Stimulated activated CD4-positive, alpha-beta T cell treated with anti-CD3 and anti-CD28 coated beads, Interleukin-1b, Interleukin-23, amount 100 ng/mL, for 48 hours (primary cell): ENCODE data around the gene CHRNA9.

ENCODE experiments used
- DNase-seq: peaks from one replicate; pipeline ENCODE4 v3.0.0-alpha.2; 2020

CHRNA9 gene

DNA sequence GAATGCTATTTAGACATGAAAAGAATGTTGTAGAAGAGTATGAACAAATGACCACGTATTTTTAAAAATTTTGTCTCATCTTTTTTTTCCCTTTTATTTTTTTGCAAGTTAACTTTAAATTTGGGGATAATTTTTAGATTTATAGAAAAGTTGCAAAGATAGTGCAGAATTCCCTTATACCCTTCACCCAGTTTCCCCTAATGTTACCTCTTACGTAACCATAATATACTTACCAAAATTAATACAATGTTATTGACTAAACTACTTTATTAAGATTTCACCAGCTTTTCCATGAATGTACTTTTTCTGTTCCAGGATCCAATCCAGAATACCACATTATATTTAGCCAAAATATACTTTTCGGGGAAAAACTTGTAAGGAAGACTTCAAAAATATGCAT, 12.3 kb downstream of the CHRNA9 start:
- DNase-seq: no peak

DNA sequence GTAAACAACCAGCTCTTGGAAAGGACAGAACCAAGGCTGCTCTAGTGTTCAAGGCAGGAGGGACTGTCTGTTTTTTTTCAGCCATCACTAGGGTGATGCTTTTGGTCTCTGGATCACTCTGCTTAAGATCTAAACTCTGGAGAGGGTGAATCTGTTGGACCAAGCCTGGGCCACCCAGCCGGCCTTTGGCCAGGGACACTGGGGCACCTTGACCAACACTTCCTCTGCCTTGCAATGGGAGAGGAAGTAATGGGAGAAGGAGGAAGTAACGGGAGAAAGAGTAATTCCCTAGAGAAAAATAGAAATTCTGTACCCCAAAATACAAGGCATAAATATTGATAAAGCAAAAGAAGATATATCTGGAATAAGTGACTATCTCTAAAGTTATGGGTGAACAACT, 12.9 kb downstream of the CHRNA9 start:
- no peak for DNase-seq

DNA sequence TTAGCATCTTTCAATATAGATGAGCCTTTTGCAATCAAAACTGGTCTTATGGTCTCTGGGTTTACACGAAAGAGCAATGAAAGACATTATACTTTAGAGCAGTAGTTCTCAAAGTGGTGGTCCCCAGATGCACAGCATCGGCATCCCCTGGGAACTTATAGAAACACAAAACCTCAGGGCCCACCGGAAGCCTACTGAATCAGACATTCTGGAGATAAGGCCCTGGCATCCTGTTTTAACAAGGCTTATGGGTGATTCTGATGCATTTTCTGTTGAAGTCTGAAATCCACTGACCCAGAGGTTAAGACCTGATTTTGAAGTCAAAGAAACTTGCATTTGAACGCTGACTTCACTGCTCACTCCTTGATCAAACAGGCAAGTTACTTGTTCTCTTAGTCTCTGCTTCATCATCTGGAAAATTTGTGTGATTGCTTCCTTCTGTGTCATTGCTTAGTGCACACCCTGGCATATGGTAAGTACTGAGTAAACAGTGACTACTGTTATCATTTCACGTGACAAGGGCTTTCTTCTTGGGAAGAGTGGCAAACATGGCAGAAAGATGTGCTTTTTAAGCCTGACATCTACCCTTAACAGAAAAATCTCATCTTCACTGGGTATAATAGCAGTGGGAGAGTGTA, 14.5 kb downstream of the CHRNA9 start:
- DNase-seq: no peak

DNA sequence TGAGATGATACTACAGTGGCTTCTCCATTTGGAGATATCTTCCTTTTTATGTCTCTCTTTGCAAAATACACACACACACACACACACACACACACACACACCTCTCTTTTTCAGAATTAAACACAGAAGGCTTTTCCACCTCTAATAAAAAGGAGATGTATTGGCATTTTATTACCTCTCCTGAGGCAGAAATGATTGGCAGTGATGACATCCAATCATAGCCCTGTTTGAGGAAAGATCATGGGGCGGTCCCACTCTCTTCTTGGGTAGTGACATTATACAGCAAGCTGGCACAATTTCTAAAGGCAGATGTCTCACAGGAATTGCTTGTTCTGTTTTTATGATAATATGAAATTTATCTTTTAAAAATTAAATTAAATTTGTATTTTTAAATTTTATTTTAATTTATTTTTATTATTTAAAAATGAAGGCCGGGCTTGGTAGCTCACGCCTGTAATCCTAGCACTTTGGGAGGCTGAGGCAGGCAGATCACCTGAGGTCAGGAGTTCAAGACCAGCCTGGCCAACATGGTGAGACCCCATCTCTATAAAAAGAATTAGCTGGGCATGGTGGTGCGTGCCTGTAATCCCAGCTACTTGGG, 15.6 kb downstream of the CHRNA9 start:
- no peak for DNase-seq

DNA sequence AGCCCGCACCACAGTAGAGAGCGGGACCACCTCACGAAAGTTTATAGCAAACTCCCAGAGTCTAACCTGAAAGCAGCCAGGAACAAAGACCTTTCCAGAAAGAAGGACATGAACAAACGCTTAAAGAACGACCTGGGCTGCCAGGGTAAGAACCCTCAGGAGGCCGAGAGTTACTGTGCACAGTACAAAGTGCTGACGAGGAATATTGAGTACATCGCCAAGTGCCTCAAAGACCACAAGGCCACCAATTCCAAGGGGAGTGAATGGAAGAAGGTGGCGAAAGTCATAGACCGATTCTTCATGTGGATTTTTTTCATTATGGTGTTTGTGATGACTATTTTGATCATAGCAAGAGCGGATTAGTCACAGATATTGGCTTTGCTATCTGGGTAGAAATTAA, 19.0 kb downstream of the CHRNA9 start:
- no peak for DNase-seq

DNA sequence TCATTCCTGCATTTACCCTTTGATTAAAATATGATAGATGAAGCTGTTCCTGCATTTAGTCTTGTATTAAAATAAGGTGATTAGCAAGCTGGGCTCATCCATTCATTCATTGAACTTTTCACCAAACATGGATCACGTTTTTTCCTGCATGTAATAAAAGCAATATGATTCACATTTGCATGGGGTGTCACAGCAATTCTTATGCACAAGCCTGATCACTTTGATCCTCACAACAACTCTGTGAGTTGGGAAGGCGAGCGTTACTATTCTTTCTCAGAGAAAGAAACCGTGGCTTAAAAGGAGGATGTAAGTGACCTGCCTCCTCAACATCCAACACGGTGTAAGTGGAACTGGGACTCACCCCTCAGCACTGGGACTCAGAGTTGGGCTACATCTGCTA, 20.0 kb downstream of the CHRNA9 start:
- no peak for DNase-seq

DNA sequence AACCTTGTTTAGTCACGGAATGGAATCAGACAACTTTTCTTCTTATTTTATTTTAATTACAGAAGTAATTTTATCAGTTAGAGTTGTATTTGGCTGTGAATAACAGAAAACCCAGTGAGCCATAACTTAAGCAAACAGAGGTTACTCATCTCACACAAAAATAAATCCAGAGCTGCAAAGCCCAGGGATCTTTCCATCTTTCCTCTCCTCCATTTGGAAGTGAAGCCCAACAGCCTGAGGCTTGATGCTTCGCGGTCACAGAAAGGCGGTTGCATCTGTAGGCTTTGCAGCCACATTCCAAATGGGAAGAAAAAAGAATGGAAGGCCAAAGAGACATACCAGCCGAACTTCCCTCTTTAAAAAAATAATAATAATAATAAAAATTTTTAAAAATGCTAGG, 22.6 kb downstream of the CHRNA9 start:
- no peak for DNase-seq

DNA sequence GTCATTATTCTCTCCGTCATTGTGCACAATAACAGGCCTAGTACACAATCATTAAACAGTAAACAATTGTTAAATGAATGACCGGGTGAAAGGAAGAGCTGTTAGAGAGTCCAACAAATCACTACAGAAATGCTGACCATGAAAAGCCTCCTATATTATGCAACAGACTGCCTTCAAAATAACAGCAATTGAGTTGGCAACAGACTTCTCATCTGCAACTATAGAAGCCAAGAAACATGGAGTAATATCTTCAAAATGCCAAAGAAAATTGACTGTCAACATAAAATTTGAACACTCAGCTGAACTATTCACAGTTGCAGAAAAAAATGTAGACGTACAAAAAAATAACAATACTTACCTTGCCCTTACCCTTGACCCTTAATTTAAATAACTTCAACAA, 26.2 kb downstream of the CHRNA9 start:
- DNase-seq: no peak

DNA sequence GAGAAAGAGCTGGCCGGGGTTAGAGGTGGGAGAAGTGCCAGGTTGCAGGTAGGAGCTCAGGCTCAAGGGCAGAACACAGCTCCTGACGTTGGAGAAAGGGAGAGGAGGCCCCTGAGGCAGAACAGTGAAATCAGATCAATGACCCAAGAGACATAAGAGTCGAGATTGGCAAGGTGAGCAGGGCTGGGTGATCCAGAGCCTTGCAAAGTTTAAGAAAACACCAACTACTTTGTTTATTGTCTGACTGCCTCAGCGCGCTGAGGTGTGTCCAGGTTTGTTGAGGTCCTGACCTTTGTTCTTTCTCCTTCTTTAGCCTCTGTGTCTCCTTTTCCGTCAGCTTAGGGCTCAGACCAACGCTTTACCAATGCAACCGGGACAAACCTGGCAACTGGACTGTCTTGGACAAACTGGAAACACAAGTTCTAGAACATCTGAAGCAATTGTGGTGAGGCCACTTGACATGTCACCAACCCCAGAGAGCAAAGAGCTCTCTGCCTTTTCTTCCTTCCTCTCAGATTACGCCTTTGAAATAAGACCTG, 28.3 kb downstream of the CHRNA9 start:
- DNase-seq: no peak

DNA sequence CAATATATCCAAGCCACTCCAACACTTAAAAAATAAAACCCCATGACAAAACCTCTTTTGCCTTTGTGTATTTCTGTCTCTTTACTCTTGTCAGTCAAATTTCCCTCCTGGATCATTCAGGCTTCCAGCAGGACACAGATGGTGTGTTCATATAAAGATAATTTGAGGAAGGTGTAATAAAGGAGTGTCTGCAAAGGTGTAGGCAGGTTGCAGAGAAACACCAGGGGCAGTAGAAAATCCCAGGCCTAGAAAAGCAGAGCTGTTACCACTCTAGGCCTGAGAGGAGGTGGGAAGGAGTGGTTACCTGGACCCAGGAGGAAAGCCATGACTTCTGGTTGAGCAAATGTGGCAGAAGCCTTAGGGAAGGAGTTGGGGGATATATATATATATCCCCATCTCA, 28.8 kb downstream of the CHRNA9 start:
- DNase-seq: no peak

DNA sequence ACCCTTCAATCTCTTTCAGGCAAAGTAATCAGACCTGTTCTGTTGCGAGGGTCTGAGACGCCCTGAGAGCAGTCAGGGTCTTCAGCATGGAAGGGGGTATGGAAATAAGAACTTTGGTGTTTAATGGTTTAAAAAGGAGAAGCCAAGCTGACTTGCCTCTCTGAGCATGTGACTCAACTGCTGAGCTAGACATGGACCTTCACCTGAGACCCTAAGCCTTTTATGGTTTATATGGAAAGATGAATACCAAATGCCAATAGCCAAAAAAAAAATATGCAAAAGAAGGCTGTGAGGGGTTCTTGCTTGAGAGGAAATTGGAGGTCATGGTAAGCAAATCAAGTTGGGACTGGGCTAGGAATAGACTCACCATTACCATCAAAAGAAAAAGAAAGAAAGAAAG, 30.6 kb downstream of the CHRNA9 start:
- DNase-seq: no peak

DNA sequence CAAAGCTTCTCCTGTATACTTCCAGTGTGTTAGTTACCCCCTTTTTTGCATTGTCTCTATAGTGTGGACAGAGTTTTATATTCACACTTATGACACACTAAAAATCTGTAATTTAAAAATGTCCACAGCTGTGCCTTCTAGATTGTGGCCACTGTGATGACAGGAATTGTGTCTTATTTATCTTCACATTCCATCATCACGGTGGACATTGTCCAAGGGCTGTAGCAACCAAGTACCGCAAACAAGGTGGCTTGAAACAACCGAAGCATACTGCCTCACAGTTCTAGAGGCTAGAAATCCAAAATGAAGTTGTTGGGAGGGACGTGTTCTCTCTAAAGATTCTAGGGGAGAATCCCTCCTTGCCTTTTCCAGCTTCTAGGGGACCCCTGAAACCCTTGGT, 32.3 kb downstream of the CHRNA9 start:
- no peak for DNase-seq

DNA sequence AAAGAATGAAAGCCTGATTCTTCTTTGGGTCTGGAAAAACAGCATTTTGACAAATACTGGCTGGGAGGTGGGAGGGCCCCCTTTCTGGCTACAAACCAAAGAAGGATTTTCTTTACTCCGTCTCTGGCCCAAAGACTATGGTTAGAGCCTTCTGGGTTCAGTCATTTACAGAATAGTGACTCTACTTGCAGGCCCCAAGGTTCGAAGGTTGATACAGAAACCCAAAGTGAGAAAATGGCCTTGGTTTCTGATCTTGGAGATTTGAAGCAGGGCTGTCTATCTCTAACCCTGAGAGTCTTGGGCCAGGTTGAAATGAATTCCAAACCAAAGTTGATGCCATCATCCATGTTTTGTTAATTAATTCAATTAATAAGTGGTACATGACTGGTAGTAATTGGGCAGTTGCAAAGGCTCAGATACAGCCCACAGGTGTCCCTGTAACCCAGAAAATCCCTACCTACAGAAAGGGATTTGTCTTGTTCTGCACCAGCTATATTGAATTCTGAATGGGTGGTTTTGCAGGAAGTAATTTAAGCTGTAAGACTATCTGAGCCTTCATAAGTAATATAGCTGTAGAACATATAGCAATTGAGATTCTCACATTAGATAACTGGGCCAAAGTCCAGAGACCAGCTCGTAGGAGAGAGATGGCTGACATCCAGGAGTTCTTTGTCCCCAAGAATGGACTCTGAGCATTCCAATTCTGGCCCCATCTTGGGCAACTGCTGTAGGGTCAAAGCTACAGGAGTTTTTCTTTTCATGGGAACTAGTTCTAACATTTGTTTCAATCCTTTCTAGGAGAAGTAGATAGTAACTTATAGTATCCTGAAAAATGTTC, 34.5 kb downstream of the CHRNA9 start:
- DNase-seq: no peak

DNA sequence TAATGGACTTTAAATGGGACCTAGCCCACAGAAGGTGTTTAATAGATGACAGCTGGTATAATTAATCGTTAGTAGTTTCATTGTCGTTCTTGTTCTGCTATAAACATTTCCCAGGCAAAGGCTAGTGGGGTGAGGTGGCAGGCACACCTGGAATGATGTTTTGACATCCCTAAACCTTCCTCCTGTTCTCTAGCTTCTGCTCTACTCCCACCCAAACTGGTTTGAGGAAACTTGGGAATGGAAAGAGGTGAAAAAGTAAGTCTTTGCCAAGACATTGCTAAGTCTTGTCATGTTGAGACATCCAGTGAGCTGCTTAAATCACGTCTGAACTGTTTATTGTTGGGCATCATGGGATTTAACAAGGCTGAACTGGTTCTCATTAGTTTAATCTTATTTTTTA, 37.5 kb downstream of the CHRNA9 start:
- no peak for DNase-seq

DNA sequence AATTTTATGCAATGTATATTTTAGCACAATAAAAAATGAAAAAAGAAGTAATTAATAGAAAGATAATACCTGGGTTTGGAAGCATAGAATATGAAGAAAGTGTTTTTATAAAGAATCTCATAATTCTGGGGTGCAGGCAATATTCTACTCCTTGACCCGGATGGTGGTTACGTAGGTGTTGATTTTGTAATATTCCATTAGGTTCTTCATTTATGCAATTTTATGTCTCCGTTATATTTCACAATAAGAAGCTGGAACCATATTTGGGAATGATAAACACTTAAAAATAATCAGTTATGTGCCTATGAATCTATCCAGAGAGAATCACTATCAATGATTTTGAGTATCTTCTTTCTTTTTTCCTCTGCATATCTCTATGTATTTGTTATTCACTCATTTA, 38.5 kb downstream of the CHRNA9 start:
- no peak for DNase-seq

DNA sequence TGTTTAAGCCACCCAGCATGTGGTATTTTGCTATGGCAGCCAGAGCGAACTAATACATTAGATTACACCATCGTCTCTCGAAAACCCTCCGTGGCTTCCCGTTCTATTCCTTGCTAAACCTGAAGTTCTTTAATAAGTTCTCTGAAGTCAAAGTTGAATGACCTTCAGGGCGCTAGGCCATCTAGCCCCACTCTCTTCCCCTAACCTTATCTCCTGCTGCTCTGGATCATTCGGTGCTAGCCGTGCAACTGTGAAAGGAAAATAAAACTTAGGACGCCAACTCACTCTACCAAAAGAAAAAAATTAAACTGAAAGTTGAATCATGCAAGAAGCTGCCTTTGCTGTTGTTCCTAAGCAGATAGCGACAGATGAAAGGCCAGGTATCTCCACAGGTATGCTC, 40.0 kb downstream of the CHRNA9 start:
- DNase-seq: no peak

DNA sequence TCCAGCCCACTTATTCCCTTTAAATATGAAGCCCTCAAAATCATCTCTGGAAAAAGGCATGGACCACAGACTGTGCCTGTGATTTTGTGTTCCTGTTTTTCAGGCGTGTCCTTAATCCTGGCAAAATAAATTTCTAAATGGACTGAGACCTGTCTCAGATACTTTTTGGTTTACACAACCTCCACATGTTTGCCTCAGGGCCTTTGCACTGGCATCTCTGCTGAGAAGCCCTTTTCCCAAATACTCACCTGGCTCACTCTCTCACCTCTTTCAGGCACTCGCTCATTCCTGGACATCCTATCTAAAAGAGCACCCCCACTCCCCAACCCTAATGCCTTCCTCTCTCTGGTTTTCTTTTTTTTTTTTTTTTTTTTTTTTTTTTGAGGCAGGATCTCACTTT, 40.5 kb downstream of the CHRNA9 start:
- DNase-seq: no peak

DNA sequence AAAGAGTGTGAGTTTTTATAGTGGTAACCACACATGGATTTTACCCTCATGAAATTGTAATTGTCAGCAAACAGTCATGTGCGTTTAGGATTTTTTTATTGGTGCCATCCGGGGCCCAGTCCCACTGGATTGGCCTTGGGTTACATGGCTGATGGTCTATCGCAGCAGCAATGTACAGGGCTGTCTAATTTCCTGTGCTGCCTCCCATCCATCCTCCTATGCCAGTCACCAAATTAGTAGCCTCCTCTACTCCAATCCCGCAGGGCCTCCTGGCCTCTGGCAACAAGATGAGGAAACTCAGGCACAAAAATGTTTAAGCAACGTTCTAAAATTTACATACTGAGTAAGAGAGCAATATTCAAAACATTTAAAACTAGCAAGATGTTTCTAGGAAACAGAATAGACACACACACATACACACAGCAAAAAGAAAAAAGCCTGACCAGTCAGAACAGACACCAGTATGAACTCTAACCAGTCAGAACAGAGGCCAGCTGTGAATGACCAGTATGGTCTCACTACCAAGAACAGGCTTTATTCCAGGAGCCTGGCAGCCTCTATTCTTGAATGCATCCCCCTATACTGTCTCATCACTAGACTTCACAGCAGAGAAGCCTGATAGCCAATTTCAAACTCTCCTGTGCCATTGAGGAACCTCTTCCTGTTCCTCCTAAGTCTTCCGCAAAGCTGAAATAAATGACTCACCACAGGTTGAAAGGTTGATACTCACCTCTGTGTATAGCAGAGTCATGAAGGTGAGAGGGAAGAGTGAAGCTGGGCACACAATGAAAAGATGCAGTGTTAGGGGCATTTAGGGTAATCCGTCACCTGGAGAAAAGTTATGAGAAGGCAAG, 42.6 kb downstream of the CHRNA9 start:
- DNase-seq: no peak

DNA sequence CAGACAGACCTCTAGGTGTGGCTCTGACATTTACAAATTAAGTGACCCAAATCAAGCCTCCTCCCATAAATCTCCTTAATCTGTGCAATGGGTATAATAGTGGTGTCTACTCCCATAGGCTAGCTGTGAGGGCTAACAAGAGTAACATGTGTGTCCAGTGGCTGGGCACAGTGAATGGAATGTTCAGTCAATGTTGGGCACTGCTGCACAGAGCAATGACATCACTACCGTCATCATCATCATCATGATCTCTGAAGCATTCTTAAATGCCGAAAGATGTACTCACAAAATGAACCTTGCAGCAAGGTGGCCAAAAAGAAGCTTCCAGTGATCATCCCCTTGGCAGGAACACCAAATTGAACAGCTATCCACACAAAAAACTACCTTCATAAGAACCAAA, 43.5 kb downstream of the CHRNA9 start:
- DNase-seq: no peak

DNA sequence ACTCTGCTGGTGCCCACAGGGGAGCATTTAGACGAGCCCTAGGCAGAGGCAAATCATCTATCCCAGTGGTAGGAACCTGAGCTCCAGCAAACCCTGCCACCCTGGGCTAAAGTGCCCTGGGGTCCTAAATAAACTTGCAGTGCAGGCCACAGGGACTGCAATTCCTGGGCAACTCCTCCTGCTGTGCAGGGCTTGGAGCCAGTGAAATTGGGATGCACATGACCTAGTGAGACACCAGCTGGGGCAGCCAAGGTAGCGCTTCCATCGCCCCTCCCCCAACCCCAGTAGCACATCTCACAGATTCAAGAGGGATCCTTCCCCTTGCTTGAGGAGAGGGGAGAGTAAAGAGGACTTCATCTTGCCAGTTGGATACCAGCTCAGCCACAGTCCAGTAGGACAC, 44.1 kb downstream of the CHRNA9 start:
- no peak for DNase-seq

DNA sequence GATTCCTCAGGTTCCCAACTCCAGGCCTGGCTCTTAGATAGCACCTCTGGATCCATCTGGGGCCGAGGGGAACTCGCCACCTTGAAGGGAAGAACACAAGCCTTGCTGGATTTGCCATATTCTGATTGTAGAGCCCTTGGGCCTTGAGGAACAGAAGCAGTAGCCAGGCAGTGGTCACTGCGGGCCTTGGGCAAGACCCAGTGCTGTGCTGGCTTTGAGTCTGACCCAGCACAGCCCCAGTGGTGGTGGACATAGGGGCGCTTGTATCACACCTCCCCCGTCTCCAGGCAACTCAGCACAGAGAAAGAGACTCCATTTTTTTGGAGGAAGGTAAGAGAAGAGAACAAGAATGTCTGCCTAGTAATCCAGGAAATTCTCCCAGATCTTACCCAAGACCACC, 45.5 kb downstream of the CHRNA9 start:
- DNase-seq: no peak

DNA sequence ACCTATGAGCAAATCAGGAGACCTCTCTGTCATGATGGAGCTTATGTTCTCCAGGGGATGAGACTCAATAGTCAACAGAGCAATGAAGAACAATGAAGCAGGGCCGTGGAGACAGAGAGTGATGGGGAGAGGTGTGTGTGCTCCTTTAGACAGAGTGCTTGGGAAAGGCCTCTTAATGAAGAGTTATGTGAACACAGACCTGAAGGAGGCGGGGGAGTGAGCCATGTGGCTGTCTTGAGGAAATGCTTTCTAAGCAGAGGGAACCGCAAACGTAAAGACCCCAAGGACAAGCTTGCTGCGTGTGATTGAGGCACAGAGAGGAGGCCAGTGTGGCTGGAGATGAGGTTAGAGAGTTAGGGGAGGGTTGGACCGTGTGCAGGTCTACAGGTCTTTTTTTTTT, 53.1 kb downstream of the CHRNA9 start:
- DNase-seq: no peak

DNA sequence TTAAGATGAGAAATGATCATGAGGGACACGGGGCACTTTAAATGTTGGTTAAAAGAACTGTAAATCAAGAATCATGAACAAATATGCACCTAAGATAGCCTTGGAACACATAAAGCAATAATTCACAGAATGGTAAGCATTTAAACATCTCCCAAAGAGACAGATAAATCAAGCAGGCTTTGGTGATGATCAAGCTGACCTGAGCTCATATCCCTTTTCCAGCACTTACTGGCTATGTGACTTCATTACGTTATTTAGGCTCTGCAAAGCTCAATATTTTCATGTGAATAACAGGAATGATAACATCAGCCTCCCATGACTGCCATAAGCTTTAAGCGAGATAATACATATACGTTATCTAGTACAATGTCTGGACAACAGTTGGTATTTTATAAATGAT, 54.9 kb downstream of the CHRNA9 start:
- DNase-seq: no peak
